NCI-H1436 treated with DMSO at 0.1 percent for 48 hours (cell line): ENCODE measurements around the gene CCN5.

Experiments used
- DNase-seq: peaks from one replicate; lab custom pipeline; 2025; lab: John Stamatoyannopoulos, UW

Gene CCN5

DNA sequence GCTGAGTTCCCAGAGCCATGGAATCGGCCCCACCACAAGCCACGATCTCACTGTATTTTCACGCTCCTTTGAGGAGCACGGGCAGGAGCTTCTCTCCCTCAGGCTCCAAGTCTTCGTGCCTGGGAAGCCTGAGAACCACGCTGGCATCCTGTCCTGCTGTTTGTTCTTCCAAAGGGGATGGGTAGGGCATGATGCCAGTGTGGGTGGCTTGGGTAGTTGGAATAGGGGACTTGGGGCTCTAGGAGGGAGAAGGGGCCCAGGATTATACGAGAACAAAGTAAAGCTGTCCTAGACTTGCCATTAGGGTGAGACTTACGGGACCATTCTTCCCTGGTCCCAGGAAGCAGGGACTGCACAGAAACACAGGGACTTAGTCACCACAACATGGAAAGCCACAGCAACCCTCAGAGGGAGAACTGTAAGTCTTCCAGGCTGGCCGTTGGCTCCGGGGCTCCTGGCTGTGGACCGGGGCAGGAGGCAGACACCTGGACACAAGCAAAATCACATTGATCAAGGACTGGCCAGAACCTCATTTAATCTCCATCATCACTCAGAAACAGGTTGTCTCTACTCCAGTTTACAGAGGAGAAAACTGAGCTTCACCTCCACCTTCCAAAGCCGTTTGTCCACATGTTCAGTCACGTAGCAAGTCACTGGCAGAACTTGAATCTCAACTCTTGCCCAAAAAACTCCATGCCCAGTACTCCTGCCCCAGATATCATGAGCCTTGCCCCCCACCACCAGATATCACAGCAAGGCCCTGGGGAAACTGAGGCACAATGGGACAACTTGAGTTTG, 1.3 kb downstream of the CCN5 start:
- no peak for DNase-seq

DNA sequence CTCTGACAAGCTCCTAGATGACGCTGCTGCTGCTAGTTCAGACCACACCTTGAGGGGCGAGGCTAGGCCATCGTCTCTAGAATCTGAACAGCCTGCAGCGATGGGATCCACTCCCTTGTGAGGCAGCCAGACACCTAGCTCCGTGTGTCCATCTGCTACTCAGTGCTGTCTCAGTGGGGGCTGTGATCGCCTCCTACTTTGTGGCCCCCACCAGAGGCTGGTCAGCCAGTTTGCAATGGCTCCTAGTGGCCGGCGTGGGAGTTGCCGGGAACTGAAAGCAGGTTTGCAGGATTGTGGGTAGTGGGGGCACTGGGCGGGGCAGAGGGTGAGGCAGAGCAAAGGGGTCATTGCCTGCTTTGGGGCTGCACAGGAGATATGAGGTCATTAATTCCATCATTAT, 2.8 kb downstream of the CCN5 start:
- DNase-seq, result no peak

DNA sequence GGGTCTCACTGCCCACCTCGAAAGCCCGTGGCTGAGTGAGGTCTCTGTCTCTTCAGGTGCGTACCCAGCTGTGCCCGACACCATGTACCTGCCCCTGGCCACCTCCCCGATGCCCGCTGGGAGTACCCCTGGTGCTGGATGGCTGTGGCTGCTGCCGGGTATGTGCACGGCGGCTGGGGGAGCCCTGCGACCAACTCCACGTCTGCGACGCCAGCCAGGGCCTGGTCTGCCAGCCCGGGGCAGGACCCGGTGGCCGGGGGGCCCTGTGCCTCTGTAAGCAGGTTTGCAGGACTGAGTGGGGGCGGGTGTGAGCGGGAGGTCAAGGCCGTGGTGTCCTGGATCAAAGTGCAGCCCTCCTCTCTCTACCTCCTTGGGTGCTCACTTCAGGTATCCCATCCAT, 4.7 kb downstream of the CCN5 start:
- no peak for DNase-seq

DNA sequence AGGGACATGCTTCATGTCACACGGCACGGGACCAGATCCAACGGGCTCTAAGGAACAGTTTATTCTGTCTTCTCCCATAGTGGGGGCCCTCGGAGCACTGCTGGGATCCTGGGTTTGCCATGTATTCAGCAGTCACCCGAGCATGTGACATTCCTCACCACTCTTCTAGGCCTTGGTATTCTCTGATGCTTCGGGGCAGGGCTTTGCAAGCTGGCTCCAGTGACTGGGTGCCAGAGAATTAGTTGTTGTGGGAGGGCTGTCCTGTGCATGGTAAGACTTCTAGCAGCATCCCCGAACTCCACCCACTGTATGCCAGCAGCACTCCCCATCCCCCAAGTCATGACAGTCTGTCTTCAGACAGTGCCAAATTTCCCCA, 5.4 kb downstream of the CCN5 start:
- DNase-seq, result no peak

- no peak for DNase-seq
These were observed 6.0 kb downstream of the CCN5 start for GRCh38 chr20:44720997-44721784.

- no peak for DNase-seq
These were observed 6.6 kb downstream of the CCN5 start for GRCh38 chr20:44721785-44722054.

DNA sequence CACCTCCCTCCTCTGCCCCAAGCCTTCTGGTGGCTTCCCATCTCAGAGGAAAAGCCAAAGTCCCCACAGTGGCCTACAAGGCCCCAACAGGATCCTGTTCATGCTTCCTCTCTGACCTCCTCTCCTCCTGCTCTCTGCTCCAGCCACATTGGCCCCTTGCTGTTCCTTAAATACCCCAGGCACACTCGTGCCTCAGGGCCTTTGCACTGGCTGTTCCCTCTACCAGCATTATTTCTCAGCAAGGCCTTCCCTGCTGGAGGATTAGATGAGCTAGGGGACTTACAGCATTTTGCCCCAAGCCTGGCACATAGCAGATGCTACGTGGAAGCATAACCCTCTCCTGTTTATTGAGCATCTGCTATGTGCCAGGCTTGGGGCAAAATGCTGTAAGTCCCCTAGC, 7.8 kb downstream of the CCN5 start:
- DNase-seq, result no peak

DNA sequence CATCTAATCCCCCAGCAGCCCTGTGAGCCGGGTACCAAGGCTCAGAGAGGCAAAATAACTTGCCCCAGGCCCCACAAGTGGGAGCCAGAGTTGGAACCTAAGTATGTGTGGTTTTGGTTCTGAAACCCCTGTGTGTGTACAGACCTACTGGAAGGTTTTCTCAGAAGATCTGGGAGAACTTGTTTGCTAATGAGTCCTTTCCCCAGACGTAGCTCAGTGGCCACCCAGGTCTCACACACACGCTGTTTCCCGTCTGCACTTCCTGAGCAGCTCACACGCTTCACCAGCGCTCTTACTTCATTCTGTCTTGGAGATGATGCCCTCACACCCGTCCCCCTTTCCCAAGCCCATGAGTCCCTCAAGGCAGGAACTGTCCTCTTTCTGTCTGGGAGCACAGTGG, 8.2 kb downstream of the CCN5 start:
- DNase-seq, result no peak

DNA sequence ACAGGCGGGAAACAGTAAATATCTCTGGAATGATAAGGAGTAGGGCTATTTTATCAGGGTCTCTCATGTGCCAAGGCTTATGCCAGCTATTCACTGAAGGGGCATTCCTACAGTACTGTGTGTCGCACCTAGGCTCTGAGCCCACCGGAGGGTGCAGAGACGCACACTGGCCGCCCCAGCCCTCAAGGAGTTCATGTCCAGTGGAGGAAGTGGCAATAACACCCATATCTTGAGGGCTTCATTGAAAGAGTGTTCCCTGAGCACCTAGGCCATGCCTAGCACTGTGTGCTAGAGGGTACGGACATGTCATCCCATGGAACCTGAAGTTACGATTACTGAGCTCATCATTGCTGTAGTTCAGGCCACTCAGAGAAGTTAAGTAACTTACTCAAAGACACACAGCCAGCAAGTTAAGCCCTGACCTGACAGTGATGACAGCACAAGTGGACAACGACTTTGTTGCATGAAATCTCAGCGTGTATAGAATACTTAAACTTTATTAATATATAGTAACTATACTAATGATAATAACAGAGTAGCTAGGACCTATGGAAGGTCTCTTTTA, 8.7 kb downstream of the CCN5 start:
- no peak for DNase-seq

DNA sequence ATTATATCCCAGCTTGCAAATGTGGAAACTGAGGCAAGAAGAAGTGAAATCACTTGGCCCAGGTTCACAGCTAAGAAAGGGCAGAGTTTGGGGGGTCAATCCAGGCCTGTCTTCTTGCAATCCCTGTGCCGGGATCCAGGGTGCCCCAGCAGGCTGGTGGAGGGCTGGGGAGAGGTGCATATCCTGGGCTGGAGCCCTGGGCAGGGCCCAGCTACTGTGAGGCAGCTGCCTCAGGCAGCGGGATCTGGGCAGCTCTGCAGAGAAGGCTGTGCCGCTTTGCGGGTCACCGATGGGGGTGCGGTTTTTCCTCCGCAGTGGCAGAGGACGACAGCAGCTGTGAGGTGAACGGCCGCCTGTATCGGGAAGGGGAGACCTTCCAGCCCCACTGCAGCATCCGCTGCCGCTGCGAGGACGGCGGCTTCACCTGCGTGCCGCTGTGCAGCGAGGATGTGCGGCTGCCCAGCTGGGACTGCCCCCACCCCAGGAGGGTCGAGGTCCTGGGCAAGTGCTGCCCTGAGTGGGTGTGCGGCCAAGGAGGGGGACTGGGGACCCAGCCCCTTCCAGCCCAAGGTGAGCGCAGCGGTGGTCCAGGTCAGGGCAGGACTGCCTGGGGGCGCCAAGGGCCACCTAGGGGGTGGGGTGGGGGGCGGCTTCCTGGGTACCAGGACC, 9.4 kb downstream of the CCN5 start:
- DNase-seq, result no peak

DNA sequence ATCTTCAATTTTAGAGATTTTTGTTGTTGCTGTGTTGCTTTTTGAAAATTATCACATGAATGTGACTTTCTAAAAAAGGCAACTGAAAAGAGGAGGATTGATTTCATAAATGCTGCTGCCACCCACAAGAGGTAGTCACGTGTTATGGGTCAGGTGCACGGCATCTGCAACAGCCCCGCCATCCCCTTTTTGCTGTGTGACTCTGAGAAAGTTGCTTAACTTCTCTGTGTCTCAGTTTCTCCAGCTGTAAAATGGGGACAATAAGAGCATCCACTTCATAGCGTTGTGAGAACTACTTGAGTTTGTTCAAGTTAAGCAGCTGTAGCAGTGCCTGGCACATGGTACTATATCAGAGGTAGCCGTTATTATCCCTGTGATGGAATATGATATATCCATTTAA, 10.7 kb downstream of the CCN5 start:
- DNase-seq, result no peak

DNA sequence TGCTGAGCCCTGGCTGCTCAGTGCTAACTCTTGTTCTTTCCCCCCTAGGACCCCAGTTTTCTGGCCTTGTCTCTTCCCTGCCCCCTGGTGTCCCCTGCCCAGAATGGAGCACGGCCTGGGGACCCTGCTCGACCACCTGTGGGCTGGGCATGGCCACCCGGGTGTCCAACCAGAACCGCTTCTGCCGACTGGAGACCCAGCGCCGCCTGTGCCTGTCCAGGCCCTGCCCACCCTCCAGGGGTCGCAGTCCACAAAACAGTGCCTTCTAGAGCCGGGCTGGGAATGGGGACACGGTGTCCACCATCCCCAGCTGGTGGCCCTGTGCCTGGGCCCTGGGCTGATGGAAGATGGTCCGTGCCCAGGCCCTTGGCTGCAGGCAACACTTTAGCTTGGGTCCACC, 11.9 kb downstream of the CCN5 start:
- no peak for DNase-seq

DNA sequence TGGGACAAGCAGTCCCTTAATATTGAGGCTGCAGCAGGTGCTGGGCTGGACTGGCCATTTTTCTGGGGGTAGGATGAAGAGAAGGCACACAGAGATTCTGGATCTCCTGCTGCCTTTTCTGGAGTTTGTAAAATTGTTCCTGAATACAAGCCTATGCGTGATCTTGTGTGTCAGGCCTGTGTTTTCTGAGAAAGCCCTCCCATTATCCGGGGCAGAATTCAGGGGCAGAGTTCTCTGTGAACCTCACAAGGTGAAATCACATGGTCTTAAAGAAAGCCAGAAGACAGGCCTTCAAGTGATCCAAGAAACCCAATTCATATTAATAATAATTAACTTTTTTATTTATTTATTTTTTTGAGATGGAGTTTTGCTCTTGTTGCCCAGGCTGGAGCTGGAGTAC, 12.5 kb downstream of the CCN5 start:
- no peak for DNase-seq

- DNase-seq, result no peak
These were observed 13.8 kb downstream of the CCN5 start for GRCh38 chr20:44728801-44729443.

- DNase-seq, result no peak
These were observed 15.3 kb downstream of the CCN5 start for GRCh38 chr20:44730441-44730840.

DNA sequence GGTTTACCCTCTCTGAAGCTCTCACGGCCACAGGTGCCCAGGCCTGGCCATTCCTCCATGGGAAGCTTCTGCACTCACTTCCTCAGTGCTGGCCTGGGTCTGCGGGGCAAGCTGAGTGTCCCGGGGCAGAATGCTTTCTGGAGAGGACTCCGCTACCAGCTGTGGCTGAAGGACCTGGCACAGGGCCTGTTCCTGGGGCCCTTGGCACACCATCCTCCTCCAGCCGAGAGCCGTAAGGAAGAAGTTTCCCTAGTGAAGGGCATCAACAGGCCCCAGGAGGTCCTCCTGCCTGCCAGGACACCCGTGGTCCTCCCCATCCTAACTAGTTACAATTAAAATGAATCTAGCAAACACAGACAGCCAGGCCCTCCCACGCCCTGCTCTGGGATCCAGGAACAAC, 16.5 kb downstream of the CCN5 start:
- no peak for DNase-seq

DNA sequence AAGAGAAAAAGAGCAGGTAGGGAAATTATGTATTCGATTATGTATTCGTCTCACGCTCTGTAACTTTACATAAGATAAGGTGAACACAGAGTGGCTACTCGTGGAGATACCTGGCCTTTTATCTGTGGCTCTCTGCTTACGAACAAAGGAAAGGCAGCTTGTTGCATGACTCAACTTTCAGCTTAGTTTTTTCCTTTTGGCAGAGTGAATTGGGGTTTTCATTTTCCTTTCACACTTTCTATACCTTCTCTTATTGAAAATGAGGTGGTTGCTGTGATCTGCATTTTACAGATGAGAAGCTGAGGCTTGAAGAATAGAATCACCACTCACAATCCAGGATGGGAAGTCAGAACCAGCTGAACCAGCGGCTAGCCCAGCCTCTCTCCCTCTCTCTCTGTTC, 17.2 kb downstream of the CCN5 start:
- no peak for DNase-seq

DNA sequence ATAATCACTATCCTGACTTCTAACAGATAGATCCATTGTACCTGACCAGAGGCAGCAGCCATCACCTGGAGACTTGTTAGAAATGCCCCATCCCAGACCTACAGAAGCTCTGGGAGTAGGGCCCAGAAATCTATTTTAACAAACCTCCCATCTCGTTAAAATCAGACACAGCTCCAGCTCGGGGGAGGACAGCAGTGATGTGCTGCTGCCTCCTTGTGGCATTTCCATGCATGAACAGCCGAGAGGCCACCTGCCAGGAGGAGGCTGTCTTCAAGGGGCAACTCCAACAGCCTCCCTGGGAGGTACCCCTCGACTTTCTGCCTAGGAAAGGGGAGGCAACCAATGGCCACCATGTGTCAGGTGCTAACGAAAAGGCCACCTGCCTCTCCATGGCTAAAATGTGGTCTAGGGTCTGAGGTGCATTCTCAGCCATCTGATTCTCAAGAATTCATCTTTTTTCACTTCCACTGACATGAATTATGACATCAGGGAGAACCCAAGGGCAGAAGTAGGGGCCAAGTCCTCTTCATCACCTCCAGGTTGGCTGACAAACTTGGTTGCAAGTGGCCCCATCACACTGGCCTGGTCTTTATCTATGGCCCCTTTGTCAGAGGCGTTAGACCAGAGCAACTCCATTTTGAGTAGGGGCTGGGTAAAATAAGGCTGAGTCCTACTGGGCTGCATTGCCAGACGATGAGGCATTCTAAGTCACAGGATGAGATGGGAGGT, 18.3 kb downstream of the CCN5 start:
- DNase-seq, result no peak

DNA sequence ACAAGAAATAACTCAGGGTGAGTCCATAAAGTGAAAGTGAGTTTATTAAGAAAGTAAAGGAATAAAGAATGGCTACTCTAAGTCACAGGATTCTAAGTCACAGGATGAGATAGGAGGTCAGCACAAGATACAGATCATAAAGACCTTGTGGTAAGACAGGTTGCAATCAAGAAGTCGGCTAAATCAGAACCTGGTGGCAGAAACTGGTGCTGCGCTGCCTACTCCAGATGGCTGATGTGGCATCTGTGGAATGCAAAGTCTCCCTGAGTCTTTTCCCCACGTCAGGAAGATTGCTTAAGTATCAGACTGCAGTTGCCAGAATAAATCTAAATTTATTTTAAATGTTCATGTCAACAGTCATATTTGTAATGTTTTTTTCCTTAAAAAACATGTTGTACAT, 19.8 kb downstream of the CCN5 start:
- DNase-seq, result no peak

- DNase-seq, result no peak
These were observed 20.6 kb downstream of the CCN5 start for GRCh38 chr20:44735816-44736169.

DNA sequence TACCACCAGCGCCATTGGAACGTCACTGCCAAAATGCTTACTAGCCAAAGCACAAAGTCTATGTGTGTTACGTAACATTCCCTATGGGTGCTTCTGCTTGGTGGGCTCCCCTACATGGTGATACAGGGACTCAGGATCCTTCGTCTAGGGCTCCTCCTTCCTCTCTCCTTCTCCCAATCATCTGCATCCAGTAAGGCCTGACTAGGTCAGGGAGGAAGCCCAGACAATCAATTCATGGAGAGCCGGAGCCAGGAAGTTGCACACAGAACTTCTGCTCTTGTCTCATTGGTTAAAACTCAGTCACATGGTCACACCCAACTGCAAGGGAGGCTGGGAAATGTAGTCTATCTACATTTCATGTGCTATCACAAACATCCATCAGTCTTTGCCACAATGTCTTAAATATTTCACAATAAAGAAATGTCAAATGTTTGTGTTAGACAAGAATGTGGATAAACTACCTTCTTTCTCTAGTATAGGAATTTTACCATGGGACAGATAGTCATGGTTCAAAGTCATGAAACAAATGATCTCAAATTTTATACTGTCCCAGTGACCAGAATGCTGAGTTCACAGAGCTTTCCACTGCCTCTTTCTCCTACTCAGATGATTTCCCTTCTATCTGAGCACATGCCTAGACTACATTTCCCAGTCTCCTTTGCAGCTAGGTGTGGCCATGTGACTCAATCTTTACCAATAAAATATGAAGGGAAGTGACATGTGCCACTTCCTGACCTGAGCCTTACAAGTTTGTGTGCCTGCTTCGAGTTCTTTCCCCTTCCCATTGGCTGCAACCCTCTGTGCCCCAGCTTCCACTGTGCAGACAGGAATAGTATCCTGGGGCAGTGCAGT, 21.2 kb downstream of the CCN5 start:
- no peak for DNase-seq
